ENCODE results near the gene M6PR.

Gene M6PR

GRCh38 chr12:8947737-8948136, 1.7 kb downstream of the M6PR start:
- peaks cover 59% of the 10 kb centered on the region for H3K79me2 ChIP-seq (ENCODE audit: insufficient read depth, low read length)
- H3K9ac ChIP-seq (ENCODE audit: low read depth, low read length, poor library complexity, severe bottlenecking): peak overlapping the region; percentile 95
- TF ChIP-seq, protein P1, sequence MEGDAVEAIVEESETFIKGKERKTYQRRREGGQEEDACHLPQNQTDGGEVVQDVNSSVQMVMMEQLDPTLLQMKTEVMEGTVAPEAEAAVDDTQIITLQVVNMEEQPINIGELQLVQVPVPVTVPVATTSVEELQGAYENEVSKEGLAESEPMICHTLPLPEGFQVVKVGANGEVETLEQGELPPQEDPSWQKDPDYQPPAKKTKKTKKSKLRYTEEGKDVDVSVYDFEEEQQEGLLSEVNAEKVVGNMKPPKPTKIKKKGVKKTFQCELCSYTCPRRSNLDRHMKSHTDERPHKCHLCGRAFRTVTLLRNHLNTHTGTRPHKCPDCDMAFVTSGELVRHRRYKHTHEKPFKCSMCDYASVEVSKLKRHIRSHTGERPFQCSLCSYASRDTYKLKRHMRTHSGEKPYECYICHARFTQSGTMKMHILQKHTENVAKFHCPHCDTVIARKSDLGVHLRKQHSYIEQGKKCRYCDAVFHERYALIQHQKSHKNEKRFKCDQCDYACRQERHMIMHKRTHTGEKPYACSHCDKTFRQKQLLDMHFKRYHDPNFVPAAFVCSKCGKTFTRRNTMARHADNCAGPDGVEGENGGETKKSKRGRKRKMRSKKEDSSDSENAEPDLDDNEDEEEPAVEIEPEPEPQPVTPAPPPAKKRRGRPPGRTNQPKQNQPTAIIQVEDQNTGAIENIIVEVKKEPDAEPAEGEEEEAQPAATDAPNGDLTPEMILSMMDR (conservative IDR thresholded peaks at IDR 0.05; ENCODE audit: low read length): no peak
- TF ChIP-seq EZH2phosphoT487 (IDR thresholded peaks at IDR 0.05; ENCODE audit: borderline replicate concordance): no peak

DNA sequence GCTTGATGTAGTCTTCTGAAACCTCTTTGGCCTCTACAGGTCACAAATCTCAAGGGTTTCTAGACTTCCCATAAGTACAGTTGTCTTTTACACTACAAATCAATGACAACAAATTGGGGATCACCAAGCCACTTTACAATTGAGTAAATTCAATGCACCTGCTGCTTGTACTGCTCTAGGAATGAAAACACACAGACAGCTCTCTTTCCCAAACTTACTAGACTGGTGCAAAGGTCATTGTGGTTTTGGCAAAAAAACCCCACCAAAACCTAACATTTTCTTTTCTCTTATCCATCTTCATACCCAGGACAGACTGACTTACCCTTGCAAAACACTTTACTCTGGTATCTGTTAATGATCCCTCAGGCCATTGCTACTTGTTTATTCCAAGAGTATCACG, 2.7 kb downstream of the M6PR start:
- Histone ChIP-seq H4K20me1 (ENCODE audit: insufficient read depth, low read length, poor library complexity, severe bottlenecking) (peaks cover 44% of the 10 kb centered on the region), H3K4me3 (ENCODE audit: low read length, poor library complexity, severe bottlenecking) (peak overlapping the region; percentile 95), H3K27me3 (ENCODE audit: insufficient read depth, low read length, poor library complexity, severe bottlenecking) (no peaks in the 10 kb centered on the region), H3K9me3 (ENCODE audit: insufficient read depth, low read depth, low read length) (no peaks in the 10 kb centered on the region), H3K4me2 (ENCODE audit: low read depth, low read length, poor library complexity, severe bottlenecking) (peak overlapping the region; percentile 87), H3K9ac (ENCODE audit: low read depth, low read length, poor library complexity, severe bottlenecking) (peak overlapping the region; percentile 95), H3K79me2 (ENCODE audit: insufficient read depth, low read length) (peaks cover 59% of the 10 kb centered on the region), H3F3A (ENCODE audit: low read depth) (no peaks in the 10 kb centered on the region), H2AFZ (ENCODE audit: low read length) (no peak overlapping the region), H3K4me1 (ENCODE audit: insufficient read depth, low read length, poor library complexity, severe bottlenecking) (peaks cover 31% of the 10 kb centered on the region), H3K9me2 (replicated peaks; ENCODE audit: low read depth, low read length) (no peaks in the 10 kb centered on the region), H3K36me3 (ENCODE audit: insufficient read depth, low read length) (peaks cover 46% of the 10 kb centered on the region; the same call in 1 of the 2 replicates)
- no peak for TF ChIP-seq EZH2phosphoT487 (IDR thresholded peaks at IDR 0.05; ENCODE audit: borderline replicate concordance)
- TF ChIP-seq, protein P1 (conservative IDR thresholded peaks at IDR 0.05; ENCODE audit: low read length): no peak

More at GRCh38 chr12:8947737-8948136, 1.7 kb downstream of the M6PR start:
- H3K4me2 ChIP-seq (ENCODE audit: low read depth, low read length, poor library complexity, severe bottlenecking): peak overlapping the region; percentile 87
- peaks cover 36% of the 10 kb centered on the region; the same call in 1 of the 2 replicates for H3K36me3 ChIP-seq (ENCODE audit: insufficient read depth, low read length)
- no peaks in the 10 kb centered on the region for H3F3A ChIP-seq (ENCODE audit: low read depth)
- H3K4me3 ChIP-seq (ENCODE audit: low read length, poor library complexity, severe bottlenecking): peak overlapping the region; percentile 95
- H4K20me1 ChIP-seq (ENCODE audit: insufficient read depth, low read length, poor library complexity, severe bottlenecking): peaks cover 41% of the 10 kb centered on the region
- no peaks in the 10 kb centered on the region for H3K27me3 ChIP-seq (ENCODE audit: insufficient read depth, low read length, poor library complexity, severe bottlenecking)
- H3K4me1 ChIP-seq (ENCODE audit: insufficient read depth, low read length, poor library complexity, severe bottlenecking): peaks cover 31% of the 10 kb centered on the region
- H3K9me2 ChIP-seq (replicated peaks; ENCODE audit: low read depth, low read length): no peaks in the 10 kb centered on the region
- H2AFZ ChIP-seq (ENCODE audit: low read length): no peak overlapping the region
- no peaks in the 10 kb centered on the region for H3K9me3 ChIP-seq (ENCODE audit: insufficient read depth, low read depth, low read length)

GRCh38 chr12:8943565-8944186, 5.8 kb downstream of the M6PR start:
- no peak overlapping the region for H3K4me2 ChIP-seq (ENCODE audit: low read depth, low read length, poor library complexity, severe bottlenecking)
- H3K79me2 ChIP-seq (ENCODE audit: insufficient read depth, low read length): peaks cover 47% of the 10 kb centered on the region
- no peaks in the 10 kb centered on the region for H3K9me2 ChIP-seq (replicated peaks; ENCODE audit: low read depth, low read length)
- H3K4me3 ChIP-seq (ENCODE audit: low read length, poor library complexity, severe bottlenecking): no peak overlapping the region
- H3K9ac ChIP-seq (ENCODE audit: low read depth, low read length, poor library complexity, severe bottlenecking): no peak overlapping the region
- no peaks in the 10 kb centered on the region for H3K27me3 ChIP-seq (ENCODE audit: insufficient read depth, low read length, poor library complexity, severe bottlenecking)
- no peak overlapping the region for H2AFZ ChIP-seq (ENCODE audit: low read length)
- H3K9me3 ChIP-seq (ENCODE audit: insufficient read depth, low read depth, low read length): no peaks in the 10 kb centered on the region
- H4K20me1 ChIP-seq (ENCODE audit: insufficient read depth, low read length, poor library complexity, severe bottlenecking): peaks cover 39% of the 10 kb centered on the region
- peaks cover 26% of the 10 kb centered on the region for H3K4me1 ChIP-seq (ENCODE audit: insufficient read depth, low read length, poor library complexity, severe bottlenecking)
- peaks cover 57% of the 10 kb centered on the region; the same call in 1 of the 2 replicates for H3K36me3 ChIP-seq (ENCODE audit: insufficient read depth, low read length)
- no peak for TF ChIP-seq EZH2phosphoT487 (IDR thresholded peaks at IDR 0.05; ENCODE audit: borderline replicate concordance)
- no peaks in the 10 kb centered on the region for H3F3A ChIP-seq (ENCODE audit: low read depth)
